ENCODE data around the gene ZC2HC1B. TPM values are rescaled to one million over a fixed set of nuclear protein-coding genes. Genes with fewer than 3 reads are reported as not detected.

ZC2HC1B gene
- total RNA-seq, 4 donors from 2014 or later = 1.2 TPM; not detected in 3

- Histone ChIP-seq H3K4me3 (no peak overlapping the region), H3K36me3 (no peaks in the 10 kb centered on the region), H3K27ac (no peak overlapping the region), H3K4me1 (no peaks in the 10 kb centered on the region), H3K27me3 (no peaks in the 10 kb centered on the region), H3K9me3 (peaks cover 0 to 8% (median 0%) of the 10 kb centered on the region in 4 donors)
- 53 to 55% methylated on average over 2 of the region's 2 CpGs for WGBS, 2 donors
- TF ChIP-seq POLR2A (IDR thresholded peaks at IDR 0.05) (no peak), EP300 (IDR thresholded peaks at IDR 0.05) (no peak), CTCF (IDR thresholded peaks at IDR 0.05) (no peak)
- no peak for DNase-seq (ENCODE audit: low spot score in 2 of 2)
These were observed 18.2 kb downstream of the ZC2HC1B start for GRCh38 chr6:143882401-143882930.

GRCh38 chr6:143884216-143884900 lies 20.1 kb downstream of the ZC2HC1B start:
- no peaks in the 10 kb centered on the region for H3K27me3 ChIP-seq

GRCh38 chr6:143885116-143885515 lies 20.8 kb downstream of the ZC2HC1B start:
- Histone ChIP-seq H3K4me3 (no peak overlapping the region), H3K36me3 (no peaks in the 10 kb centered on the region), H3K4me1 (no peaks in the 10 kb centered on the region), H3K9me3 (no peaks in the 10 kb centered on the region), H3K27ac (no peak overlapping the region), H3K27me3 (no peaks in the 10 kb centered on the region)
- no peak for TF ChIP-seq EP300 (IDR thresholded peaks at IDR 0.05)
- no peak for TF ChIP-seq CTCF (IDR thresholded peaks at IDR 0.05)
- 90 to 91% methylated on average over 1 of the region's 1 CpG for WGBS, 2 donors
- DNase-seq (ENCODE audit: low spot score in 2 of 2) = no peak

More at GRCh38 chr6:143884216-143884900, 20.1 kb downstream of the ZC2HC1B start:
- Histone ChIP-seq H3K4me3 (no peak overlapping the region), H3K27ac (no peak overlapping the region), H3K36me3 (no peaks in the 10 kb centered on the region), H3K9me3 (peaks cover 0 to under 1% (median 0%) of the 10 kb centered on the region in 4 donors), H3K4me1 (no peaks in the 10 kb centered on the region)
- TF ChIP-seq EP300 (IDR thresholded peaks at IDR 0.05) = no peak
- no peak for TF ChIP-seq CTCF (IDR thresholded peaks at IDR 0.05)
- no peak for TF ChIP-seq POLR2A (IDR thresholded peaks at IDR 0.05)
- WGBS, 2 donors = 63 to 65% methylated on average over 7 of the region's 7 CpGs
- no peak for DNase-seq (ENCODE audit: low spot score in 2 of 2)

- Histone ChIP-seq H3K36me3 (no peaks in the 10 kb centered on the region), H3K27me3 (no peaks in the 10 kb centered on the region), H3K4me1 (no peaks in the 10 kb centered on the region), H3K27ac (no peak overlapping the region), H3K9me3 (no peaks in the 10 kb centered on the region), H3K4me3 (no peak overlapping the region)
- DNase-seq (ENCODE audit: low spot score in 2 of 2) = no peak
- no peak for TF ChIP-seq EP300 (IDR thresholded peaks at IDR 0.05)
- no peak for TF ChIP-seq CTCF (IDR thresholded peaks at IDR 0.05)
- TF ChIP-seq POLR2A (IDR thresholded peaks at IDR 0.05) = no peak
- 73 to 75% methylated on average over 1 of the region's 1 CpG for WGBS, 2 donors
These were observed 30.4 kb downstream of the ZC2HC1B start for GRCh38 chr6:143894655-143895054.

- H3K36me3 ChIP-seq = no peaks in the 10 kb centered on the region
- H3K4me1 ChIP-seq = peaks cover 0 to under 1% (median 0%) of the 10 kb centered on the region in 4 donors
- DNase-seq (ENCODE audit: low spot score in 2 of 2) = no peak
- no peaks in the 10 kb centered on the region for H3K9me3 ChIP-seq
- H3K27me3 ChIP-seq = no peaks in the 10 kb centered on the region
- TF ChIP-seq POLR2A (IDR thresholded peaks at IDR 0.05) (no peak), EP300 (IDR thresholded peaks at IDR 0.05) (no peak), CTCF (IDR thresholded peaks at IDR 0.05) (no peak)
- WGBS, 2 donors = 86 to 92% methylated on average over 3 of the region's 3 CpGs
- H3K4me3 ChIP-seq = no peak overlapping the region
- no peak overlapping the region for H3K27ac ChIP-seq
These were observed 32.0 kb downstream of the ZC2HC1B start for GRCh38 chr6:143896126-143896860.
